ENCODE data around the gene ZFYVE1. TPM values are rescaled to one million over a fixed set of nuclear protein-coding genes. Genes with fewer than 3 reads are reported as not detected.
A peak's percentile ranks its signal among the peaks of the same experiment; 100 is the strongest.

The ZFYVE1 gene
- total and polyA plus RNA-seq, 2 of the 13 experiments (the other 11 are each of a cell fraction or from before 2014, with no cell fraction given), result 2.6 to 5.3 TPM

GRCh38 chr14:73058224-73058921 lies 31.5 kb upstream of the ZFYVE1 start, which contains the start of gene RBM25 (continued):
- no peak for TF ChIP-seq FOXO4 (CRISPR knock-in tag; conservative IDR thresholded peaks at IDR 0.05)
- TF ChIP-seq RAD21 (CRISPR knock-in tag; IDR thresholded peaks at IDR 0.05), result no peak
- peak; percentile 93 for TF ChIP-seq SALL1 (CRISPR knock-in tag; IDR thresholded peaks at IDR 0.05)
- TF ChIP-seq FOXM1 (CRISPR knock-in tag; IDR thresholded peaks at IDR 0.05), result no peak
- TF ChIP-seq RFXAP (CRISPR knock-in tag; IDR thresholded peaks at IDR 0.05; ENCODE audit: borderline replicate concordance), result peak; percentile 70
- TF ChIP-seq SIN3A (IDR thresholded peaks at IDR 0.05; ENCODE audit: borderline replicate concordance, low read depth, low read length), result peak; percentile 85; the same call in 1 of the 2 replicates
- TF ChIP-seq CHD4 (IDR thresholded peaks at IDR 0.05; ENCODE audit: borderline replicate concordance, low read length), result no peak
- TF ChIP-seq ATF4 (CRISPR knock-in tag; IDR thresholded peaks at IDR 0.05), result 0 out of 4 replicates have a peak, but pooled peaks of 1 of the 2 experiments have one; percentile 11
- no peak for TF ChIP-seq NFE2 (CRISPR knock-in tag; IDR thresholded peaks at IDR 0.05)
- TF ChIP-seq AGO1 (IDR thresholded peaks at IDR 0.05; ENCODE audit: low read depth, low read length, poor library complexity, severe bottlenecking), result peak; percentile 31
- peak; percentile 92 for TF ChIP-seq DRAP1 (CRISPR knock-in tag; IDR thresholded peaks at IDR 0.05)
- peak; percentile 25; the same call in 1 of the 2 replicates for TF ChIP-seq ZBTB26 (CRISPR knock-in tag; IDR thresholded peaks at IDR 0.05; ENCODE audit: borderline replicate concordance)
- TF ChIP-seq HIVEP1 (CRISPR knock-in tag; IDR thresholded peaks at IDR 0.05), result no peak; the same call in 1 of the 2 replicates
- TF ChIP-seq KLF12 (CRISPR knock-in tag; IDR thresholded peaks at IDR 0.05; ENCODE audit: borderline replicate concordance), result no peak
- peak; percentile 56; the same call in 1 of the 2 replicates for TF ChIP-seq NFYC (CRISPR knock-in tag; IDR thresholded peaks at IDR 0.05)
- no peak for TF ChIP-seq DNMT1 (CRISPR knock-in tag; IDR thresholded peaks at IDR 0.05)
- TF ChIP-seq SETDB1 (CRISPR knock-in tag; IDR thresholded peaks at IDR 0.05; ENCODE audit: borderline replicate concordance), result no peak
- peak; percentile 47 for TF ChIP-seq TAF15 (IDR thresholded peaks at IDR 0.05; ENCODE audit: low read depth, low read length, poor library complexity, severe bottlenecking)
- TF ChIP-seq NFKBIZ (CRISPR knock-in tag; IDR thresholded peaks at IDR 0.05), result 0 out of 2 replicates have a peak, but pooled peaks have one; percentile 69
- peak; percentile 35 for TF ChIP-seq SKI (IDR thresholded peaks at IDR 0.05; ENCODE audit: partially characterized antibody)
- TF ChIP-seq ARHGAP35 (CRISPR knock-in tag; IDR thresholded peaks at IDR 0.05; ENCODE audit: borderline replicate concordance), result peak; percentile 73; the same call in 1 of the 2 replicates
- no peak for TF ChIP-seq SRSF1 (optimal IDR thresholded peaks at IDR 0.05; ENCODE audit: low read depth, low read length)
- TF ChIP-seq ZNF20 (CRISPR knock-in tag; IDR thresholded peaks at IDR 0.05), result no peak
- TF ChIP-seq PHF21A (CRISPR knock-in tag; IDR thresholded peaks at IDR 0.05), result peak; percentile 95
- TF ChIP-seq HOXA7 (CRISPR knock-in tag; IDR thresholded peaks at IDR 0.05), result no peak
- TF ChIP-seq ZSCAN20 (CRISPR knock-in tag; IDR thresholded peaks at IDR 0.05; ENCODE audit: borderline replicate concordance), result no peak
- no peak for TF ChIP-seq ZNF556 (CRISPR knock-in tag; IDR thresholded peaks at IDR 0.05; ENCODE audit: borderline replicate concordance)

Data from HepG2 (cell line).